ENCODE results near the gene SPDYE2.
"Not testable (repeated sequence)": the region's sequence is repeated elsewhere in the genome, so short reads cannot be mapped to it uniquely, and the experiment has no call there.

DNA sequence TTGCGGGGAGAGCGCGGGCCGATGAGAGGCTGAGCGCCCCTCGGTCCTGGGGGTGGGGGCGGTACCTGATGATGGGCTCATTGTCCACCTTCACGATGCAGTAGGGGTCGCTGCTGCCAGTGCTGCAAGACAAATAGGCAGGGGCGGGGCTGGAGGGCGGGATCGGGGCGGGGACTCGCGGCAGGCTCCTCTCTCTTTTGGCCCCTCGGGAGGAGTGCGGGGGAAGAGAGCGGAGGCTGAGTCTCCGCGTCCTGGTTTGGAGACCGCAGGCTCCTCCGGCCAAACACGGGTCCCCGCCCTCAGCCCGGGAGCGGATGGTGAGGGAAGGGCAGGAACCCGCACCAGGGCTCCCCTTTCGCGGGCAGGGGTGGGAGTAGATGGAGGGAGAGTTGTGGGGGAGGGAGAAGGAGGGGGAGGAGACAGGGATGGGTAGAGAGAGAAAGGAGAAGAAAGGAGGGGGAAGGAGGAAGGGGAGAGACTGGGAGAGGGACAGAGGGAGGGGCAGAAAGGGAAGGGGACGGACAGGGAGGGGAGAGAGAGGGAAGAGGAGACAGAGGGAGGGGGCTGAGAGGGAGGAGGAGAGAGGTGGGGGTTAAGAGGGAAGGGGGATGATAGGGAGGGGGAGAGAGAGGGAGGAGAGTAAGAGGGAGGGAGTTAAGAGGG is 39.0 kb upstream of the SPDYE2 start:
- not testable (repeated sequence) for TF ChIP-seq POLR2AphosphoS5 (IDR thresholded peaks at IDR 0.05; ENCODE audit: low read depth, low read length); POLR2A (IDR thresholded peaks at IDR 0.05; ENCODE audit: low read depth, low read length); POU2F2 (IDR thresholded peaks at IDR 0.05; ENCODE audit: low read depth, low read length); TAF1 (IDR thresholded peaks at IDR 0.05; ENCODE audit: low read depth, low read length); PAX5 (IDR thresholded peaks at IDR 0.05; ENCODE audit: insufficient read depth, low read length, severe bottlenecking)
